Hepatocyte (in vitro differentiated cells): ENCODE results near the gene JAM3.

Source experiments
- EZH2 ChIP-seq: fragments of 200-600 bp; sonication (generic); IDR thresholded peaks from 2 replicates; pipeline ENCODE4 v1.6.1; 2016; ENCODE audit warnings: antibody characterized with exemption, mild to moderate bottlenecking, borderline replicate concordance
- TF ChIP-seq, protein P1 (sequence below): fragments of 200-600 bp; sonication (generic); IDR thresholded peaks from 2 replicates; pipeline ENCODE4 v1.5.1; 2016; ENCODE audit warnings: antibody characterized with exemption, mild to moderate bottlenecking; ENCODE audit not compliant: poor library complexity

- TF ChIP-seq EZH2, result no peak
- TF ChIP-seq, protein P1, sequence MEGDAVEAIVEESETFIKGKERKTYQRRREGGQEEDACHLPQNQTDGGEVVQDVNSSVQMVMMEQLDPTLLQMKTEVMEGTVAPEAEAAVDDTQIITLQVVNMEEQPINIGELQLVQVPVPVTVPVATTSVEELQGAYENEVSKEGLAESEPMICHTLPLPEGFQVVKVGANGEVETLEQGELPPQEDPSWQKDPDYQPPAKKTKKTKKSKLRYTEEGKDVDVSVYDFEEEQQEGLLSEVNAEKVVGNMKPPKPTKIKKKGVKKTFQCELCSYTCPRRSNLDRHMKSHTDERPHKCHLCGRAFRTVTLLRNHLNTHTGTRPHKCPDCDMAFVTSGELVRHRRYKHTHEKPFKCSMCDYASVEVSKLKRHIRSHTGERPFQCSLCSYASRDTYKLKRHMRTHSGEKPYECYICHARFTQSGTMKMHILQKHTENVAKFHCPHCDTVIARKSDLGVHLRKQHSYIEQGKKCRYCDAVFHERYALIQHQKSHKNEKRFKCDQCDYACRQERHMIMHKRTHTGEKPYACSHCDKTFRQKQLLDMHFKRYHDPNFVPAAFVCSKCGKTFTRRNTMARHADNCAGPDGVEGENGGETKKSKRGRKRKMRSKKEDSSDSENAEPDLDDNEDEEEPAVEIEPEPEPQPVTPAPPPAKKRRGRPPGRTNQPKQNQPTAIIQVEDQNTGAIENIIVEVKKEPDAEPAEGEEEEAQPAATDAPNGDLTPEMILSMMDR, result no peak
Observed at GRCh38 chr11:134120921-134121526, 52.2 kb downstream of the JAM3 start.
